Activated naive CD4-positive, alpha-beta T cell treated with Interleukin-2 at 50 U/mL for 16 hours (primary cell): Measurements from ENCODE around the gene LTBP4.

Experiments
- DNase-seq: peaks from one replicate; pipeline ENCODE4 v3.0.0-alpha.2; 2020

LTBP4 gene

DNA sequence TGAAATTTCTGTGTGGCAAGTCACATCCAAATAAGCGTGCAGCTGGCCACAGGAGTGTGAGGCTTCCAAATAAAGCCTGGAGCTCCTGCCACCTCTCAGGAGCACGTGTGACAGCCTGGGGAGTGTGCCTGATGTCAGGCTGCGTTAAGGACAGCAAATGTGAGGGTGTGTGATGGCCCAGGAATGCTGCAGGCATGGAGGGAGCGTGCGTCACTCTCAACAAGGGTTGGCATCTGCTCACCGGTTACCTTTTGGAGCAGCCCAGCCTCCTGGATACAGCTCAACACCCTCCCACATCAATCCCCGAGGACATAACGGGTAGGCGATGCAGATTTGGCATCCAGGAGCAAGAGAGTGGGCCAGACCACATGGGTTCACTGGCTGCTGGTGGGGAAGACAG lies 70.2 kb downstream of the LTBP4 start:
- DNase-seq = no peak

- DNase-seq = no peak
Observed at GRCh38 chr19:40672038-40672437, 70.9 kb downstream of the LTBP4 start.

DNA sequence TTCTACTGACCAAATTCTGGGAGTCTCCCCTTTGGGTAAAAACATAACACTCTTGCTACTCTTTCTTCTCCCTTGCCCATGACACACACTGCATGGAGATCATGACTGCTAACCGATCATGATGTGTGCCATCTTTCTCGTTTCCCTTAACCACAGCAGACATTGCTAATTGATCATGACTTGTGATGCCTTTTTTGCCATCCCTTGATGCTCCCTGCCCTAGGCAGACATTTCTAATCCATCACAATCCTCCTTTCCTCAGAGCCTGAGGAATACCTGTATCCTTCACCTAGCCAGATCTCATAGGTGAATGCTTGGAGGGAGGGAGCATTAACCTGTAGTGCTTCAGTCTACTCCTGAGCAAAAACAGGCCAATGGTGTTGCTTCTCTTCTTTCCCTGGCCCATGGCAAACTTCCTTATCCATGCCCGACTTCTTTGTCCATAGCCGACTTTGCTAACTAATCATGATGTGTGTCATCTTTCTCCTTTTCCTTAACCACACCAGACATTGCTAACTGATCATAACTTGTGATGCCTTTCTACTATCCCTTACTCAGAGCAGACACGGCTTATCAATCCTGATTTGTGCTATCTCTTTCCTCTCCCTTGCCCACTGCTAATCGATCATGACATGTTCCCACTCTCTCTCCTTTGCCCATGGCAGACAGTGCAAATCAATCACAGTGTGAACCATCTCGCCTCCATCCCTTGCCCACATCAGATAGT lies 71.6 kb downstream of the LTBP4 start:
- no peak for DNase-seq

- DNase-seq = no peak
Observed at GRCh38 chr19:40673397-40673796, 72.2 kb downstream of the LTBP4 start.

DNA sequence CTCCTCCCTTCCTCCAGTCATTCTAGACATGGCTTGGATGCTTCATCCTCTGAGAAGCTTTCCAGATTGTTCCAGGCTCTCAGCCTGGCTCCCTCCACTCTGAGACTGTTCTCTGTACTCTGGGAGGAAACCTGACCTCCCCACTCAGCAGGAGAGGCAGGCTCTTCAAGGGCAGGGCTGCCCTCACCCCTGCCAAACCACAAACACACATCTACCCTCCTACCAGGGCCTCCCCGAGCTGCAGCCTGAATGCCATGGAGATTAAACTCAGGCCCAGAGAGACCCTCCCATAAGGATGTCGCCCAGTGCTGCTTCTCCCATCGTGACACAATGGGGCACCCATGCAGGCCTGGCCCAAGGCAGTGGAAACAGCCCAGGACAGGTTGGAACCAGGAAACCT lies 73.1 kb downstream of the LTBP4 start:
- no peak for DNase-seq

- no peak for DNase-seq
Observed at GRCh38 chr19:40677156-40677555, 76.0 kb downstream of the LTBP4 start.
